Renal cortical epithelial cell (primary cell): Measurements from ENCODE around the gene TBC1D2B. TPM values are rescaled to one million over a fixed set of nuclear protein-coding genes. Genes with fewer than 3 reads are reported as not detected.

Source experiments
- DNase-seq: peaks from one replicate; pipeline ENCODE4 v3.0.0-alpha.2; 2011; ENCODE audit warnings: low read depth
- total RNA-seq: library from RNA; depleted of rRNA; stranded (reverse); fragments of >200 nt; gene quantifications from 2 replicates; pipeline ENCODE4 v1.2.3, GENCODE V29; 2014

TBC1D2B gene
- total RNA-seq, 1 donor from 2014 or later, result 23.7 TPM

DNA sequence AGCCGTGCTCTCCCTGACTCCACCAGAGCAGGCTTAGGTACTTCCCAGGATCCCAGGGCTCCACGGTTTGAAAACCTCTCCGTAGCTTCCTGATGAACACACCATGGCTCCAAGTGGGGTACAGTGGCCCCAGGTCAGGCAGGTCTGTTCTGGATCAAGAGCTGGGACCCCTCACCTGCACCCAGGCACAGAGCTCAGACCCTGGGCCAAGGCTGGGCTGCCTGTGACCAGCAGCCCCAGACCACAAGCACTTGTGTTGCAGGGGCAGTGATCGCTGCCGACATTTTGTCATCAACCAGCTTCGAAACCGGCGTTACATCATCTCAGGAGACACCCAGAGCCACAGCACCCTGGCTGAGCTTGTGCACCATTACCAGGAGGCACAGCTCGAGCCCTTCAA, 20.2 kb upstream of the TBC1D2B start:
- no peak for DNase-seq

GRCh38 chr15:78093242-78094020, 15.9 kb upstream of the TBC1D2B start:
- no peak for DNase-seq

- no peak for DNase-seq
Observed at GRCh38 chr15:78092261-78093041, 14.9 kb upstream of the TBC1D2B start, which contains the start of gene SH2D7. TSS of gene SH2D7 (plus strand) at chr15:78092561. CDS start at chr15:78092585, 24 bp downstream.

DNA sequence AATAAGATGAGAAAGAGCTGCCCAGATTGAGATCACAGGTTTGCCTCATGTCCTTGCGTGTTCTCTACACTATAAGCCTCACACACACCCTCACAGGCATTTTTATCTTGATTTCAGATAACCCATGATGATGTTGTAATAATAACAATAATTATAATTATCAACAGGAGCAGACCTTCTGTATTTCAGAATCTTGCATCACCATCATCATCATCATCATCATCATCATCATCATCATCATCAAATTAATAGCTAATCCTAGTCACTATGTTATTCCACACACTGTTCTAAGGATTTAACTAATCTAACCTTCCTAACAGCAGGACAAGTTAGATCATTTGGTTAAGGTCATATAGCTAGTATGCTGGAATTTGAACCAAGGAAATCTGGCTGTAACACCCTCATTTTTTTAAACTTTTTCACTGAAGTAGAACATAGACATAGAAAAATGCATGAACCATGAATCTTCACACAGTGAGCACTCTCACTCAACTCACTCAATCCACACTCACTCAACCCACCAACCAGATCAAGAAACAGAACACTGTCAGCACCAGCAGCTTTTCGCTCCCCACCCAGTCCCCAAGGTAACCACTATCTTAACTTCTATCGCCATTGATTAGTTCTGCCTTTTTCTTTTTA, 13.0 kb upstream of the TBC1D2B start:
- DNase-seq, result no peak

DNA sequence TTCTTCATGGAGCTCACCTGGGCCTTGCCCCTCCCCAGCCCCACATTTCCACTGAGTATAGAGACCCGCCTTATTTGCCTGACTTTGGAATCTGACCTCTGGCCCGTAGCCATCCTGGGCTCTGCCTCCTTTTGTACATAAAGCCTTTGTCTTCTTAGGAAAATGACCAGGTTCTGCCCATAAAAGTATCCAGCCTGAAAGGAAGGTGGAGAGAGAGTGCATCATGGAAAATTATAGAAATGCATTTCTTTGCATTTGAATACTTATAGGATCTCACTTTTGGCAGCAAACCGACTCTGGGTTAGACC, 11.2 kb upstream of the TBC1D2B start:
- no peak for DNase-seq

DNA sequence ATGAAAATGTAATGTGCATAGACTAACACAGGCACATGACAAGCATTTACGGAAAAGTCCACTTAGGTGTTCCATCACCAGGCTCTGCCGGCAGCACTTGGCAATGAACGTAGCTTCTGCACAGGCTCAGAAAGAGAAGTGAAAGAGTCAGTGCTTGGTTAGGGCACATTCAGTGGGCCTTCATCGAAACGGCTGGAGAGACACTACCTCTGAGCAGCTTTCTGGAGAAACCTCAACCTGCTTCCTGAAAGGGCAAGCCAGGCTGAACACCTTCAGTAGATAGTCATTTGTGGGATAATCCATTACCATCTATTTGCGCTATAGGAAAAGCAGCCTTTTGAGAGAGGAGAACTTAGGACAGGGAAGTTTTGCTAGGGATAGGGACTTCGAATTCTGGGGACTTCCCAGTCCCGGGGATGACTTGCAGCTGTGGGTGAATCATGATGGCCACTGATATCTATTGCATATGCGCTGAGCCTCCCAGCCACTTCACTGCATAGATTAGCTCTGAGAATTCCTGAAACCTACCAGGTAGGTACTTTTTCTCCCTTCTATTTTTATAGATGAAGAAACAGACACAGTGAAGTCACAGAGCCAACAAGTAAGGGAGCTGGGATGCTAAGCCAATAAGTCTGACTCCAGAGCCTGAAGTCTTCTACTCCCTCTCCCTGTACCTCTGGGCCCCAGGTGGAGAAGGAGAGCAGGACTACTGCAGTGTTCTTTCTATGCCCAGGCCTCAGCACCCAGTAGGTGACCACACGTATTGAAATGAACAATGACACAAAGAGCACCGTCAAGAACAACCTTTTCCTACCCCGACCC, 10.7 kb upstream of the TBC1D2B start:
- DNase-seq, result no peak

DNA sequence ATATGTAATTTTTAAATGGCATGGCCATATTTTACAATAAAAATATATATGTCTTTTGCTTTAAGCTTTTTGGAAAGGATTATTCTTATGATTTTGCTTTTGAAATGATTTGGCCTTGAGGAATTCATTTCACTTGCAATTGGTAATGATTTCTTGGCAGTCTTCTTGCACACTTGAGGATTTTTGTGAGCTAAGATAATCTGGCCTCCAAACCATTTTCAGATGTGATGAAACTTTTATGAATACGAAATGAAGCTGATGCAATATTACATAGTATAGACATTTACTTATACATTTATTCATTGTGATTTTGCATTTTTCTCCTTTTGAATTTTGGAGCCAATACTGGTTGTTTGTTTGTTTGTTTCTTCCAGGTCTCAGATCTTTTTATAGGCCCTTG, 8.4 kb upstream of the TBC1D2B start:
- DNase-seq, result no peak

DNA sequence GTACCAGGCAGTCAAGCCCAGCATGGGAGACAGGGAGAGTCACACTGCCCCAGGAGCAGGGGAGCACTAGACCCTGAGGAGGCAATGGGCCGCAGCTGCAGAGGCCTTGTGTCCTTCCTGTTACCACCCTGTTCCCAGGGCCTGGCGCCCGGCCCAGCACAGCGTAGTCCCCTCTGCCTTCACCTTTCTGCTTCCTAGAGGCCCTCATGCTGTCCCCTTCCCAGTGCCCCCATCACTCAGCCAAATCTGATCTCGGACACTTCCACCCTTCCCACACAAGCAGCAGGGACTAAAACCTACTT, 6.9 kb upstream of the TBC1D2B start:
- DNase-seq, result no peak

- DNase-seq, result no peak
Observed at GRCh38 chr15:78083687-78084448, 6.4 kb upstream of the TBC1D2B start.

DNA sequence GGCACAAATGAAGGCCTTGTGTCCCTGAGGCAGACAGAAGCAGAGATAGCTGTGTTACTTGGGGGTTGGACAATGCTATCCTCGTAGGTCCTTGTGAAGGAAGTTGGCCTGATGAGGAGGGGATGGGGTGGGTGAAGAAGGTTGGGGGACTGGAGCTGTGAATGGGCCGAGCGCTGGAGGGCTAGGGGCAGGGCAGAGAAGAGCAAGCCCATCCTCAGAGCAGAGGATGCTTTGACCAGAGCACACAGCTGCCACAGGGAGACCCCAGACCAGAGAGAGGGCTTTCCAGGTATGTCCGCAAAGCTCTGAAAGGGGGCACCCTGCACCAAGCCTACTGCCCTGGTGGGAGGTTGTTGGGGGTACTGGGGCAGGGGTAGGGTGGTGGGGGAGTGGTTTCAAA, 5.7 kb upstream of the TBC1D2B start:
- no peak for DNase-seq

DNA sequence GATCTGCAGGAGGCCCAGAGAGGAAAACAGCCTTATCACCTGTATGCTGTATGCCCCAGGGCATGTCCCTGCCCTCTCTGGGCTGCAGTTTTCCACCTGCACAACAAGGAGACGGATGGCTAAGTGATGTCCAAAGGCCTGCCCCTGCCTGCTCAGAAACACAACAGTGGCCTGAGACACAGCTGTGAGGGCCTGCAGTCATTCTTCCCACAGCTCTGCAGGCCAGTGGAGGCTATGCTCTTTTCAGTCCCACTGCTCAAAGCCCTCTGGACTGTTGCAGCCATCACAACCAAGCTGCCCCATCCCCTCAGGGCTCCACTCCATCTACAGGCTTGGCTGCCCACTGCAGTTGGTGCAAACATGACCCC, 5.2 kb upstream of the TBC1D2B start:
- DNase-seq, result no peak

DNA sequence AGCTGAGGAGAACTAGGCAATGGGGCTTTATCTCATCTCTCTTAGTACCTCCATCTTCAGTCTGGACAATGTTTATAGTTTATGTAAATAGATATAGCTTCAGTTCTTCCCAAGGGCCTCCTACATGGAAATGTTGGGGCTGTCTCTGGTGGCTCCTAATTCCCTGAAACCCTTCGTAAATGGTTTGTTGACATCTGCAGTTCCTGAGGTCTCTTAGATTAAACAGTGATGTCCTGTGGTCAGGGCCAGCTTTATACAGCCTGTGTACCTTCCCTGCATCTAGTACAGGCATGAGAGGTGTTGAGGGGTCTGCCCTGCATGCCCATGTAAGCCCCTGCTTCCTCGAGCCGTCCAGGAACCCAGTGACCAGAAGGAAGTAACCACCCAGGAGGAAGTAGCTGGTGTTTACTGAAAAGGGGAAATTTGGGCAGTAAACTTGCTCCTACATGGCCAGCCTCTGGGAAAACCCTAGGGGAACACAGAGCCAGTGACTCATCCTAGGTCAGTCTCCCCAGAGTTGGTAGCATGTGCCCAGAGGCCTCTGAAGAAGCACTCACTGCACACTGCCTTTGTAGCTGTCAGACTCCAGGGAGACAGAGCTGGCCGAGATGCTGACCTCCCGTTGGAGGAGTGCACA, 4.7 kb upstream of the TBC1D2B start:
- DNase-seq, result no peak

DNA sequence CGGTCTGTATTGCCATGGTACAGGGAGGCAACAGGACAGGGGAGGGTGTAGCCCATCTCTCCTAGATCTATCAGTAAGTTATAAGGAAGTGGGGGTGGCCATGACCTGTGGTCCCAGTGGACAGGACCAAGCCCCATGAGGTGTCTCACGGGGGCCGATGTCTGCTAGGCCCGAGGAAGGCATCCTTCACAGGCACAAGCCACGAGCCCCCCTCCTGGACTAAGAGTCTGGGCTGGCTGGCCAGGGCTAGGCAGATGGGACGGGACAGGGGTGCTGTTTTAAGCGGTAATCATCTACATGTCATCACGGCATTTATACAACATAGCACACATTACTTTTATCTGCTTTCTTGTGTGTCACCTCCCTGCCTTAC, 2.6 kb upstream of the TBC1D2B start:
- no peak for DNase-seq

- DNase-seq, result no peak
Observed at GRCh38 chr15:78079298-78080087, 2.0 kb upstream of the TBC1D2B start.

- DNase-seq, result no peak
Observed at GRCh38 chr15:78077871-78078210, 330 bp upstream of the TBC1D2B start.

DNA sequence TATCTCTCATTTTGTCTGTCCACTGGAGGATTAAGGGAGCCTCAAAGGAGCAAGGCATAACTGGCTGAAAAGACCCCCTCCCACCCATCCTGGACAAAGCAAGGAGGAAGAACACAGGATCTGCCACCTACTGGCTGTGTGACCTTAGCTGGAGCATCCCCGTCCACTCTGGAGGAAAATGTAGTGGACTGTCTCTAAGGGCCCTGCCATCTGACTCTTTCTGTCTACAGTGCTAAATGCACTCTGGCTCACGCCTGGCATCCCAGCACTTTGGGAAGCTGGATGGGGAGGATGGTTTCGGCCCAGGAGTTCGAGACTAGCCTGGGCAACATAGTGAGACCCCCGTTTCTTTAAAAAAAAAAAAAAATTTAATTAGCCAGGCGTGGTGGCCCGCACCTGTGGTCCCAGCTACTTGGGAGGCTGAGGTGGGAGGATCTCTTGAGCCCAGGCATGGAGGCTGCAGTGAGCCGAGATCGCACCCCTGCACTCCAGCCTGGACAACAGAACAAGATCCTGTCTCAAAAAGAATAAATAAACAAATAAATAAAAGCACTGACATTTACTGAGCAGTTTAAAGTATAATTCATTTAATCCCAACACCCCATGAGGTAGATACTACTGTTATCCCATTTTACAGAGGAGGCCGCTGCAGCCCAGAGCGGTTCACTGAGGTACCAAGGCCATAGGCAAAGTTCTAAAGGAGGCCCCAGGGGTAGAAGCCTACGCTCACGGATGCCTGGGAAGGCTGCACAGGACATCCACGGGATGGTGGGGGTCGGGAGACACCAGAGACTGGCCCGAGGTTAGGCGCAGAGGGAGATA, 1.1 kb downstream of the TBC1D2B start:
- no peak for DNase-seq

GRCh38 chr15:78075490-78076230, 1.9 kb downstream of the TBC1D2B start:
- peak; percentile 78 for DNase-seq

- DNase-seq, result no peak
Observed at GRCh38 chr15:78073046-78073787, 4.3 kb downstream of the TBC1D2B start.
